K562 (cell line): ENCODE results near the gene FAM222A. TPM values are rescaled to one million over a fixed set of nuclear protein-coding genes. Genes with fewer than 3 reads are reported as not detected.

Experiments used
- ATAC-seq: fragments of 200-7000 bp; cut with Tn5 transposase; 3 replicates; pipeline ENCODE4 v1.9.1; 2020; ENCODE audit warnings: moderate library complexity
- BruUV-seq: library from RNA; stranded (reverse); fragments of 400-500 nt; replicated peaks from 2 replicates; lab custom pipeline; 2021; lab: Mats Ljungman, UMichigan
- CTCF ChIA-PET: fragments of 300-600 bp; formaldehyde crosslinking; extraction: SDS; loops from one replicate; lab custom pipeline; 2021; ENCODE audit warnings: low intra/inter-chr PET ratio; lab: Yijun Ruan, JAX
- POLR2A ChIA-PET: fragments of 300-600, 350-650 bp; sonication (Branson Sonifier 250); formaldehyde crosslinking; extraction: SDS; loops from one replicate; lab custom pipeline; 2021; ENCODE audit warnings: antibody characterized with exemption, inconsistent platforms; lab: Yijun Ruan, JAX
- DNase-seq, 4 experiments: peaks; one replicate each; pipeline versions ENCODE4 v3.0.0 to v3.0.0-alpha.2; 2011 to 2018; ENCODE audit warnings: low spot score in 3 of 4, mixed read lengths in 3 of 4; ENCODE audit errors: extremely low read depth in 1 of 4
- FAIRE-seq: peaks from 2 replicates; lab custom pipeline; 2011; peaks lifted over from hg19 to GRCh38; lab: Jason Lieb, UNC
- H2AFZ ChIP-seq: 2 replicates; pipeline ENCODE4 v1.6.0; 2011; ENCODE audit warnings: low read depth, low read length, control low read depth, inconsistent platforms
- H3K27ac ChIP-seq: fragments of 200-600 bp; 3 replicates; pipeline ENCODE4 v1.8.0; 2011; ENCODE audit warnings: low read depth, mild to moderate bottlenecking, control low read depth, inconsistent platforms, low read length, moderate library complexity, mixed read lengths; ENCODE audit errors: extremely low read depth
- H3K27me3 ChIP-seq, 2 experiments: fragments of 300-600 bp in 1 of 2; 2 replicates in 1 of 2; 3 replicates in 1 of 2; pipeline versions ENCODE4 v1.6.0 to v1.8.0; 2011; ENCODE audit warnings: inconsistent platforms in 2 of 2, low read length in 2 of 2, mild to moderate bottlenecking in 1 of 2, mixed read lengths in 1 of 2, moderate library complexity in 1 of 2; ENCODE audit not compliant: control insufficient read depth in 2 of 2, insufficient read depth in 2 of 2
- H3K36me3 ChIP-seq: fragments of 300-600 bp; 3 replicates; pipeline ENCODE4 v1.8.0; 2011; ENCODE audit warnings: mild to moderate bottlenecking, low read length, inconsistent platforms; ENCODE audit not compliant: control insufficient read depth, insufficient read depth
- H3K4me1 ChIP-seq, 2 experiments: fragments of 200-600 bp in 1 of 2; replicated peaks in 1 of 2; 2 replicates in 1 of 2; 3 replicates in 1 of 2; pipeline versions ENCODE4 v1.5.1 to v1.8.0; 2011; ENCODE audit warnings: inconsistent platforms in 2 of 2, low read length in 2 of 2, mild to moderate bottlenecking in 1 of 2, mixed read lengths in 1 of 2, moderate library complexity in 1 of 2; ENCODE audit not compliant: control insufficient read depth in 2 of 2, insufficient read depth in 2 of 2
- H3K4me2 ChIP-seq: 2 replicates; pipeline ENCODE4 v1.6.1; 2011; ENCODE audit warnings: low read length, control low read depth, inconsistent platforms, mixed read lengths; ENCODE audit not compliant: insufficient read depth
- H3K4me3 ChIP-seq: fragments of 200-600 bp; sonication (generic), shearing (Covaris generic); 2 replicates; pipeline ENCODE4 v1.5.1; 2016; ENCODE audit warnings: control low read depth, inconsistent platforms
- H3K79me2 ChIP-seq: fragments of 200-600 bp; 3 replicates; pipeline ENCODE4 v1.8.0; 2011; ENCODE audit warnings: low read length, inconsistent platforms; ENCODE audit not compliant: control insufficient read depth, insufficient read depth
- H3K9ac ChIP-seq, 2 experiments: 2 replicates each; pipeline versions ENCODE4 v1.6.0 to v1.6.1; 2011; ENCODE audit warnings: low read depth in 2 of 2, low read length in 2 of 2, control low read depth in 1 of 2, inconsistent platforms in 1 of 2, mild to moderate bottlenecking in 1 of 2, mixed read lengths in 1 of 2; ENCODE audit not compliant: insufficient read depth in 1 of 2
- H3K9me1 ChIP-seq: one replicate; pipeline ENCODE4 v1.6.0; 2011; ENCODE audit warnings: inconsistent platforms, mild to moderate bottlenecking, low read length, moderate library complexity; ENCODE audit not compliant: control insufficient read depth, insufficient read depth
- H3K9me3 ChIP-seq: replicated peaks from 2 replicates; pipeline ENCODE4 v1.5.1; 2011; ENCODE audit warnings: low read depth, low read length, inconsistent platforms; ENCODE audit not compliant: control insufficient read depth, insufficient read depth
- H4K20me1 ChIP-seq: replicated peaks from 2 replicates; pipeline ENCODE4 v1.6.1; 2011; ENCODE audit warnings: low read length, inconsistent platforms, mixed read lengths; ENCODE audit not compliant: control insufficient read depth, insufficient read depth
- CBX3 ChIP-seq, 2 experiments: IDR thresholded peaks; 1 replicate in 1 of 2; 2 replicates in 1 of 2; pipeline ENCODE4 v1.6.1; 2012; ENCODE audit warnings: inconsistent platforms in 2 of 2, low read length in 2 of 2, borderline replicate concordance in 1 of 2, control low read depth in 1 of 2
- DPF2 ChIP-seq: fragments of 450-650 bp; IDR thresholded peaks from 2 replicates; pipeline ENCODE4 v1.6.1; 2016
- E4F1 ChIP-seq: fragments of 250-450 bp; sonication (Bioruptor Pico); IDR thresholded peaks from 2 replicates; pipeline ENCODE4 v1.5.0; 2021; ENCODE audit warnings: mild to moderate bottlenecking, borderline replicate concordance
- GTF2F1 ChIP-seq: IDR thresholded peaks from 2 replicates; pipeline ENCODE4 v1.6.1; 2011; ENCODE audit warnings: low read depth, low read length, improper control_type of control experiment
- MIER1 ChIP-seq: fragments of 450-650 bp; IDR thresholded peaks from 2 replicates; pipeline ENCODE4 v1.6.1; 2016; ENCODE audit warnings: antibody characterized with exemption, mild to moderate bottlenecking, low read depth
- NFXL1 ChIP-seq: fragments of 450-650 bp; formaldehyde crosslinking; IDR thresholded peaks from 2 replicates; pipeline ENCODE4 v1.4.0; 2021; ENCODE audit warnings: mild to moderate bottlenecking
- ZBTB34 ChIP-seq: fragments of 250-450 bp; sonication (Bioruptor Pico); IDR thresholded peaks from 2 replicates; pipeline ENCODE4 v1.8.0; 2021; ENCODE audit warnings: mild to moderate bottlenecking, moderate library complexity
- ZNF124 ChIP-seq: sonication (generic); formaldehyde crosslinking; IDR thresholded peaks from 2 replicates; pipeline ENCODE4 v1.8.1; 2022; ENCODE audit warnings: missing genetic modification reagents
- ZNF76 ChIP-seq: fragments of 250-450 bp; sonication (Bioruptor Pico); IDR thresholded peaks from 2 replicates; pipeline ENCODE4 v1.4.0; 2020; ENCODE audit warnings: mild to moderate bottlenecking, moderate library complexity, borderline replicate concordance
- WGBS: fragments of 100-300 bp; shearing (Covaris generic); methylation state at CpG from one replicate; pipeline ENCODE4 v1.1.6; 2016; ENCODE audit warnings: low coverage, mixed read lengths; ENCODE audit not compliant: insufficient coverage; ENCODE audit errors: missing lambda C conversion rate; 5-methylcytosine and 5-hydroxymethylcytosine counted together
- in situ Hi-C: fragments of 300-500 bp; cut with MboI; formaldehyde crosslinking; loops from 4 replicates; pipeline ENCODE4 v1.15.0; 2018; ENCODE audit warnings: inconsistent platforms, mixed read lengths
- intact Hi-C: fragments of 100-400 bp; cut with micrococcal nuclease; formaldehyde crosslinking; loops from 2 replicates; pipeline ENCODE4 v1.14.2; 2022
- polyA plus RNA-seq, 8 experiments: library from polyadenylated mRNA; depleted of rRNA in 4 of 8; stranded (reverse) in 5 of 8; unstranded in 3 of 8; fragments of >200 nt; fragmentation: Nextera tagmentation in 2 of 8; fragmentation: Illumina TruSeq in 1 of 8; extraction: Ambion mirVana in 2 of 8; extraction: Trizol in 1 of 8; gene quantifications; 2 replicates each; pipeline versions ENCODE4 v1.2.1 to v1.2.3, GENCODE V29; 2011 to 2014; ENCODE audit warnings: inconsistent platforms in 1 of 8, missing spikeins in 1 of 8
- total RNA-seq, 7 experiments: library from RNA; depleted of rRNA in 6 of 7; stranded (reverse); fragments of >200 nt in 6 of 7; fragmentation: Illumina TruSeq in 2 of 7; extraction: Trizol in 2 of 7; gene quantifications; 2 replicates each; pipeline versions ENCODE4 v1.2.1 to v1.2.3, GENCODE V29; 2011 to 2021; ENCODE audit warnings: low replicate concordance in 1 of 7

Gene FAM222A
- total and polyA plus RNA-seq, 9 of the 15 experiments (the other 6 are each of a cell fraction or from before 2014, with no cell fraction given), result 0.03 to 0.36 (median 0.12) TPM; not detected in 1

- no peak for TF ChIP-seq ZBTB34 (CRISPR knock-in tag)
- TF ChIP-seq CBX3 (IDR thresholded peaks at IDR 0.05; ENCODE audit: borderline replicate concordance in 1 of 2, low read length in 2 of 2), result no peak
- TF ChIP-seq NFXL1 (CRISPR knock-in tag), result no peak
- no peak for TF ChIP-seq DPF2
- TF ChIP-seq ZNF124 (CRISPR knock-in tag), result no peak
Measured at GRCh38 chr12:109732321-109733305, 19.0 kb downstream of the FAM222A start (continued).

DNA sequence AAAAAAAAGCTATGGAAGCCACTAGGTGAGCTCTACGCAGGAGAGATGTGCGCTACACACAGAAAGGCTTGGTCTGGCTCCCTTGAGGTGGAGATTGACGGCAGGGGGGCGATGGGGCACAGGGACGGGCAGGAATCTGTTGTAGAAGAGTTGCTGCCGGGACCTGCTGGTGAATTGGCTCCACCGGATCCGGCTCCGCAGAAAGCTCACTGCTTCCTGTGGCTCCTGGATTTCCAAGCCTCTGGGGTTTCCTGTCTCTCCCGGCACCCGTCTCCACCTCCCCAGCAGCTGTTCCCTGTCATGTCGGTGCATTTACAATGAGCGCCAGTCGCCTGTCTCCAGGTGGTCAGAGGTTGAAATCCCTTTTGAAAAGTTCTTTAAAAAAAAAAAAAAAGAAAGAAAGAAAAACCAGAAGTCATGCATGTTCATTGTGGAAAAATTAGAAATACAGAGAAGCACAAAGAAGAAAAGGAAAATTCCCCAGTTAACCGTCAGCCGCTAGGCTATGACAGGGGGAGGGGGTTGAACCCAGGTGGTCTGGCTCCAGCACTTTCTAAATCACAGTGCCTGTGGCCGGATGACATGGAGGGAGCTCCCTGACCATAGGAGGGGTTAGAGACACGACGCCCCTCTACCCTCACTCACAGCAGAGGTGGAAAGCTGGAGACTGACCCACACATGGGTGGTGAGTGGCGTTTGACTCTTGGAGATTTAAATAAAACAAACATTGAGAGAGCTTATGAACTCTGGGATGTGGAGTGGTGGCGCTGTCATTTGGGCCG, 20.8 kb downstream of the FAM222A start:
- H3K27ac ChIP-seq, result no peak overlapping the region
- WGBS, result 11% methylated on average over 21 of the region's 22 CpGs
- H3K4me1 ChIP-seq, result peaks cover 0 to 2% of the 10 kb centered on the region in 2 experiments; a peak in 1 of 5 replicates
- in situ Hi-C loops (no loop called here), intact Hi-C loops (no loop called here)
- POLR2A ChIA-PET, result interaction anchor here (0.7 kb wide), 1 partner anchor 63 kb away, joined by 3 read pairs; no protein-coding TSS in a partner anchor
- no TSS peak for BruUV-seq
- no peaks in the 10 kb centered on the region for H3K36me3 ChIP-seq
- H3K4me2 ChIP-seq, result no peak overlapping the region
- no peaks in the 10 kb centered on the region for H3K9me1 ChIP-seq
- no peak for FAIRE-seq
- H3K9ac ChIP-seq, result no peak overlapping the region
- H3K79me2 ChIP-seq, result no peaks in the 10 kb centered on the region
- H3K9me3 ChIP-seq, result no peaks in the 10 kb centered on the region
- no peak for DNase-seq
- H2AFZ ChIP-seq, result no peak overlapping the region
- H4K20me1 ChIP-seq, result peaks cover 20% of the 10 kb centered on the region
- no peak for ATAC-seq
- TF ChIP-seq GTF2F1 (no peak), MIER1 (no peak), E4F1 (CRISPR knock-in tag) (no peak), ZNF76 (CRISPR knock-in tag) (no peak)
- no peak overlapping the region for H3K4me3 ChIP-seq
- peaks cover 14 to 68% of the 10 kb centered on the region in 2 experiments; a peak in 4 of 5 replicates for H3K27me3 ChIP-seq
- CTCF ChIA-PET, result no interaction called here
